Vagina (tissue), 2 donors: ENCODE results near the gene PTRH1. TPM values are rescaled to one million over a fixed set of nuclear protein-coding genes. Genes with fewer than 3 reads are reported as not detected.
A peak's percentile ranks its signal among the peaks of the same experiment; 100 is the strongest.

Source experiments
- DNase-seq, 2 donors: peaks; one replicate each; pipeline ENCODE4 v3.0.0-alpha.2; 2017; ENCODE audit errors: extremely low spot score in 2 of 2
- H3K27ac ChIP-seq: fragments of 200-600 bp; sonication (generic); one replicate; pipeline ENCODE4 v1.5.1; 2019
- H3K27me3 ChIP-seq: fragments of 200-600 bp; sonication (generic); one replicate; pipeline ENCODE4 v1.5.1; 2019
- H3K36me3 ChIP-seq, 2 donors: fragments of 200-600 bp; sonication (generic); one replicate each; pipeline ENCODE4 v1.5.1; 2017 to 2019
- H3K4me1 ChIP-seq: fragments of 200-600 bp; sonication (generic); one replicate; pipeline ENCODE4 v1.5.1; 2019
- H3K4me3 ChIP-seq, 2 donors: fragments of 200-600 bp; sonication (generic); 1 replicate in 1 of 2; 2 replicates in 1 of 2; pipeline ENCODE4 v1.5.1; 2016 to 2019
- H3K9me3 ChIP-seq: fragments of 200-600 bp; sonication (generic); one replicate; pipeline ENCODE4 v1.5.1; 2019
- CTCF ChIP-seq, 3 experiments: fragments of 450-650 bp in 2 of 3; fragments of 200-600 bp in 1 of 3; sonication (generic) in 1 of 3; IDR thresholded peaks; one replicate each; pipeline ENCODE4 v1.5.1; 2017 to 2019; ENCODE audit warnings: antibody characterized with exemption in 3 of 3, mild to moderate bottlenecking in 2 of 3, moderate library complexity in 2 of 3
- POLR2A ChIP-seq, 2 donors: fragments of 450-650 bp; IDR thresholded peaks; one replicate each; pipeline ENCODE4 v1.6.1; 2017; ENCODE audit warnings: antibody characterized with exemption in 2 of 2, mild to moderate bottlenecking in 2 of 2, moderate library complexity in 2 of 2
- POLR2AphosphoS5 ChIP-seq, 2 donors: sonication (generic); formaldehyde crosslinking; IDR thresholded peaks; one replicate each; pipeline ENCODE4 v1.9.0; 2017; ENCODE audit warnings: antibody characterized with exemption in 2 of 2, mild to moderate bottlenecking in 2 of 2, low read depth in 1 of 2; ENCODE audit not compliant: insufficient read depth in 1 of 2
- intact Hi-C: fragments of 100-400 bp; cut with DNase I; formaldehyde crosslinking; loops from one replicate; pipeline ENCODE4 v1.15.1; 2023
- total RNA-seq: library from RNA; depleted of rRNA; stranded (reverse); fragments of >200 nt; gene quantifications from one replicate; pipeline ENCODE4 v1.2.3, GENCODE V29; 2016

PTRH1 gene
- total RNA-seq = 2.2 TPM

- Histone ChIP-seq H3K4me1 (peaks cover 26% of the 10 kb centered on the region), H3K4me3 (peak within 1 kb of the TSS; percentile 78 to 83), H3K9me3 (no peaks in the 10 kb centered on the region), H3K27me3 (no peaks in the 10 kb centered on the region), H3K27ac (peak within 1 kb of the TSS; percentile 57), H3K36me3 (no peaks in the 10 kb centered on the region)
- intact Hi-C loops = no loop called here
- DNase-seq = peak in 1 of 2 donors; percentile 98
- TF ChIP-seq POLR2AphosphoS5 (IDR thresholded peaks at IDR 0.05; ENCODE audit: insufficient read depth in 1 of 2, low read depth in 1 of 2) (peak; percentile 89 to 91), CTCF (IDR thresholded peaks at IDR 0.05) (no peak), POLR2A (IDR thresholded peaks at IDR 0.05) (peak in 1 of 2 donors; percentile 2)
Measured at GRCh38 chr9:127715470-127716337, at the start of gene PTRH1, which contains the start of gene TTC16. Gene PTRH1 (minus strand): TSS chr9:127715663. CDS start chr9:127715639, 24 bp downstream. Gene TTC16 (plus strand): TSS chr9:127716079. CDS start chr9:127716146, 67 bp downstream.

GRCh38 chr9:127763918-127764384 lies 48.5 kb upstream of the PTRH1 start:
- H3K4me3 ChIP-seq = no peak overlapping the region
- no peaks in the 10 kb centered on the region for H3K36me3 ChIP-seq
- TF ChIP-seq POLR2AphosphoS5 (IDR thresholded peaks at IDR 0.05; ENCODE audit: insufficient read depth in 1 of 2, low read depth in 1 of 2) (peak in 1 of 2 donors; percentile 51), CTCF (IDR thresholded peaks at IDR 0.05) (peak in 2 of 3 experiments; percentile 5 to 32), POLR2A (IDR thresholded peaks at IDR 0.05) (no peak)
- H3K27ac ChIP-seq = no peak overlapping the region
- H3K9me3 ChIP-seq = no peaks in the 10 kb centered on the region
- no peak for DNase-seq
- intact Hi-C loops = no loop called here
- H3K4me1 ChIP-seq = peaks cover 22% of the 10 kb centered on the region
- no peaks in the 10 kb centered on the region for H3K27me3 ChIP-seq

GRCh38 chr9:127762111-127762676 lies 46.7 kb upstream of the PTRH1 start:
- no peak overlapping the region for H3K27ac ChIP-seq
- TF ChIP-seq POLR2AphosphoS5 (IDR thresholded peaks at IDR 0.05; ENCODE audit: insufficient read depth in 1 of 2, low read depth in 1 of 2) (no peak), CTCF (IDR thresholded peaks at IDR 0.05) (no peak), POLR2A (IDR thresholded peaks at IDR 0.05) (no peak)
- intact Hi-C loops = no loop called here
- H3K9me3 ChIP-seq = no peaks in the 10 kb centered on the region
- H3K36me3 ChIP-seq = no peaks in the 10 kb centered on the region
- no peak overlapping the region for H3K4me3 ChIP-seq
- peaks cover 11% of the 10 kb centered on the region for H3K4me1 ChIP-seq
- no peak for DNase-seq
- H3K27me3 ChIP-seq = no peaks in the 10 kb centered on the region

- intact Hi-C loops = no loop called here
- H3K27me3 ChIP-seq = no peaks in the 10 kb centered on the region
- no peaks in the 10 kb centered on the region for H3K9me3 ChIP-seq
- TF ChIP-seq POLR2A (IDR thresholded peaks at IDR 0.05) = no peak
- no peak for TF ChIP-seq CTCF (IDR thresholded peaks at IDR 0.05)
- no peak for TF ChIP-seq POLR2AphosphoS5 (IDR thresholded peaks at IDR 0.05; ENCODE audit: insufficient read depth in 1 of 2, low read depth in 1 of 2)
- H3K36me3 ChIP-seq = no peaks in the 10 kb centered on the region
- no peak overlapping the region for H3K27ac ChIP-seq
- H3K4me1 ChIP-seq = peaks cover 6% of the 10 kb centered on the region
- H3K4me3 ChIP-seq = no peak overlapping the region
- no peak for DNase-seq
Measured at GRCh38 chr9:127761491-127761956, 46.1 kb upstream of the PTRH1 start.
